Astrocyte (in vitro differentiated cells and primary cell): ENCODE measurements around the gene GRAP2. TPM values are rescaled to one million over a fixed set of nuclear protein-coding genes. Genes with fewer than 3 reads are reported as not detected.

Source experiments
- DNase-seq: peaks from one replicate; pipeline ENCODE4 v3.0.0-alpha.2; 2010; ENCODE audit warnings: low read depth
- FAIRE-seq: peaks from 2 replicates; lab custom pipeline; 2011; peaks lifted over from hg19 to GRCh38; lab: Jason Lieb, UNC
- H2AFZ ChIP-seq: 2 replicates; pipeline ENCODE4 v1.6.0; 2012; ENCODE audit warnings: low read depth, low read length, inconsistent platforms
- H3K27ac ChIP-seq: 2 replicates; pipeline ENCODE4 v1.5.1; 2011; ENCODE audit warnings: low read depth, low read length, inconsistent platforms
- H3K27me3 ChIP-seq: 2 replicates; pipeline ENCODE4 v1.6.0; 2011; ENCODE audit warnings: low read length, inconsistent platforms; ENCODE audit not compliant: insufficient read depth
- H3K36me3 ChIP-seq: 2 replicates; pipeline ENCODE4 v1.5.1; 2011; ENCODE audit warnings: low read length, inconsistent platforms; ENCODE audit not compliant: insufficient read depth
- H3K4me1 ChIP-seq: 2 replicates; pipeline ENCODE4 v1.5.1; 2011; ENCODE audit warnings: low read length, inconsistent platforms; ENCODE audit not compliant: insufficient read depth
- H3K4me2 ChIP-seq: 2 replicates; pipeline ENCODE4 v1.6.0; 2012; ENCODE audit warnings: low read length, inconsistent platforms
- H3K4me3 ChIP-seq: 2 replicates; pipeline ENCODE4 v1.5.1; 2011; ENCODE audit warnings: low read depth, mild to moderate bottlenecking, low read length, inconsistent platforms; ENCODE audit not compliant: insufficient read depth
- H3K79me2 ChIP-seq: 2 replicates; pipeline ENCODE4 v1.6.0; 2012; ENCODE audit warnings: mild to moderate bottlenecking, low read length, inconsistent platforms; ENCODE audit not compliant: insufficient read depth
- H3K9ac ChIP-seq: 2 replicates; pipeline ENCODE4 v1.6.0; 2012; ENCODE audit warnings: mild to moderate bottlenecking, low read length, inconsistent platforms
- H3K9me3 ChIP-seq: 2 replicates; pipeline ENCODE4 v1.5.1; 2012; ENCODE audit warnings: low read depth, mild to moderate bottlenecking, low read length, inconsistent platforms; ENCODE audit not compliant: insufficient read depth
- H4K20me1 ChIP-seq: 2 replicates; pipeline ENCODE4 v1.6.0; 2012; ENCODE audit warnings: low read length, inconsistent platforms; ENCODE audit not compliant: insufficient read depth
- H3K27ac Mint-ChIP-seq: one replicate; pipeline ENCODE4 v1.8.0; 2021; ENCODE audit warnings: mild to moderate bottlenecking, mixed read lengths; ENCODE audit not compliant: unreplicated experiment
- H3K27me3 Mint-ChIP-seq: one replicate; pipeline ENCODE4 v1.8.0; 2021; ENCODE audit warnings: low read depth, mixed read lengths; ENCODE audit not compliant: unreplicated experiment
- H3K36me3 Mint-ChIP-seq: one replicate; pipeline ENCODE4 v1.8.0; 2021; ENCODE audit warnings: low read depth, mixed read lengths; ENCODE audit not compliant: unreplicated experiment
- H3K4me1 Mint-ChIP-seq: one replicate; pipeline ENCODE4 v1.8.0; 2021; ENCODE audit warnings: low read depth, mixed read lengths; ENCODE audit not compliant: unreplicated experiment
- H3K4me3 Mint-ChIP-seq: one replicate; pipeline ENCODE4 v1.8.0; 2021; ENCODE audit warnings: mild to moderate bottlenecking, moderate library complexity, mixed read lengths; ENCODE audit not compliant: unreplicated experiment
- H3K9me3 Mint-ChIP-seq: one replicate; pipeline ENCODE4 v1.8.0; 2021; ENCODE audit warnings: mild to moderate bottlenecking, mixed read lengths; ENCODE audit not compliant: unreplicated experiment
- EZH2 ChIP-seq: IDR thresholded peaks from 2 replicates; pipeline ENCODE4 v1.6.1; 2012; ENCODE audit warnings: mild to moderate bottlenecking, low read length, inconsistent platforms; ENCODE audit not compliant: insufficient read depth
- total RNA-seq: library from RNA; stranded (reverse); gene quantifications from 2 replicates; pipeline ENCODE4 v1.2.1, GENCODE V29; 2021
- TF ChIP-seq, protein P1 (sequence below): IDR thresholded peaks from 2 replicates; pipeline ENCODE4 v1.5.1; 2011; ENCODE audit warnings: low read depth, mild to moderate bottlenecking, inconsistent platforms, low read length, moderate library complexity; ENCODE audit not compliant: insufficient read depth

The GRAP2 gene
- total RNA-seq, 1 donor from 2014 or later = 0.23 TPM

GRCh38 chr22:39967996-39968972, 67.4 kb downstream of the GRAP2 start:
- peak overlapping the region; percentile 16 for H3K27ac Mint-ChIP-seq
- Histone ChIP-seq H3K4me3 (no peak overlapping the region), H4K20me1 (no peaks in the 10 kb centered on the region), H3K27me3 (peaks cover 10% of the 10 kb centered on the region), H3K4me1 (peaks cover 27% of the 10 kb centered on the region), H3K36me3 (no peaks in the 10 kb centered on the region), H3K27ac (no peak overlapping the region), H3K9me3 (no peaks in the 10 kb centered on the region), H3K9ac (no peak overlapping the region), H2AFZ (peak overlapping the region; percentile 46), H3K4me2 (no peak overlapping the region), H3K79me2 (no peaks in the 10 kb centered on the region)
- H3K4me3 Mint-ChIP-seq = no peak overlapping the region
- no peak for DNase-seq
- peaks cover under 1% of the 10 kb centered on the region for H3K36me3 Mint-ChIP-seq
- H3K4me1 Mint-ChIP-seq = peaks cover 22% of the 10 kb centered on the region
- TF ChIP-seq, protein P1, sequence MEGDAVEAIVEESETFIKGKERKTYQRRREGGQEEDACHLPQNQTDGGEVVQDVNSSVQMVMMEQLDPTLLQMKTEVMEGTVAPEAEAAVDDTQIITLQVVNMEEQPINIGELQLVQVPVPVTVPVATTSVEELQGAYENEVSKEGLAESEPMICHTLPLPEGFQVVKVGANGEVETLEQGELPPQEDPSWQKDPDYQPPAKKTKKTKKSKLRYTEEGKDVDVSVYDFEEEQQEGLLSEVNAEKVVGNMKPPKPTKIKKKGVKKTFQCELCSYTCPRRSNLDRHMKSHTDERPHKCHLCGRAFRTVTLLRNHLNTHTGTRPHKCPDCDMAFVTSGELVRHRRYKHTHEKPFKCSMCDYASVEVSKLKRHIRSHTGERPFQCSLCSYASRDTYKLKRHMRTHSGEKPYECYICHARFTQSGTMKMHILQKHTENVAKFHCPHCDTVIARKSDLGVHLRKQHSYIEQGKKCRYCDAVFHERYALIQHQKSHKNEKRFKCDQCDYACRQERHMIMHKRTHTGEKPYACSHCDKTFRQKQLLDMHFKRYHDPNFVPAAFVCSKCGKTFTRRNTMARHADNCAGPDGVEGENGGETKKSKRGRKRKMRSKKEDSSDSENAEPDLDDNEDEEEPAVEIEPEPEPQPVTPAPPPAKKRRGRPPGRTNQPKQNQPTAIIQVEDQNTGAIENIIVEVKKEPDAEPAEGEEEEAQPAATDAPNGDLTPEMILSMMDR = no peak
- no peak for TF ChIP-seq EZH2
- H3K9me3 Mint-ChIP-seq = peaks cover 4% of the 10 kb centered on the region
- H3K27me3 Mint-ChIP-seq = peaks cover 26% of the 10 kb centered on the region
- FAIRE-seq = no peak

- H3K4me1 ChIP-seq = peaks cover 27% of the 10 kb centered on the region
- peaks cover 10% of the 10 kb centered on the region for H3K27me3 ChIP-seq
- Mint-ChIP-seq H3K9me3 (peaks cover under 1% of the 10 kb centered on the region), H3K27ac (no peak overlapping the region), H3K27me3 (peaks cover 40% of the 10 kb centered on the region), H3K4me1 (peaks cover 20% of the 10 kb centered on the region), H3K36me3 (no peaks in the 10 kb centered on the region), H3K4me3 (no peak overlapping the region)
- no peaks in the 10 kb centered on the region for H3K79me2 ChIP-seq
- TF ChIP-seq, protein P1 = no peak
- TF ChIP-seq EZH2 = no peak
- H3K9me3 ChIP-seq = no peaks in the 10 kb centered on the region
- H3K36me3 ChIP-seq = no peaks in the 10 kb centered on the region
- no peak overlapping the region for H3K27ac ChIP-seq
- no peak overlapping the region for H3K9ac ChIP-seq
- no peak overlapping the region for H3K4me2 ChIP-seq
- no peak overlapping the region for H2AFZ ChIP-seq
- H3K4me3 ChIP-seq = no peak overlapping the region
- no peaks in the 10 kb centered on the region for H4K20me1 ChIP-seq
- FAIRE-seq (no peak), DNase-seq (no peak)
Observed at GRCh38 chr22:39970742-39971141, 69.9 kb downstream of the GRAP2 start.

DNA sequence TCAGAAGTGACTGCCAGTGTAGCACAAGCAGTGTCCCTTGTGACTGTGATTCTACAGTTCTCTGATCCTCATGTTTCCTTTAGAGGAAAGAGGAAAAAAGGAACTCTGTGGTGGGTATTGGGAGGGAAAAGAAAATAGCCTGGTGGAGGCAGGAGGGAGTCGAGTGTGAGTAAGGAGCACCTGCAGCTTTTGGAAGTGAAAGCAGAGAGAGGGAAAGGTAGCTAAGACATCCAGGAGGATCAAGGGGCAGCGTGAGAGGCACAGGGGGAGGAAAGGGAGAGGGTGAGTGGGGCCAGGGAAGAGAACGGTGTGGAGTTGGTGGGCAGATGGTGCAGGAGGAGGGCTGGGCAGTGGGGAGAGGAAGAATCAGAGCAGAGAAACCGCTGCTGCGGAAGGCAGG, 71.8 kb downstream of the GRAP2 start:
- Histone ChIP-seq H3K9me3 (no peaks in the 10 kb centered on the region), H3K4me2 (no peak overlapping the region), H4K20me1 (no peaks in the 10 kb centered on the region), H3K36me3 (no peaks in the 10 kb centered on the region), H3K27me3 (peaks cover 23% of the 10 kb centered on the region), H3K4me3 (no peak overlapping the region), H3K9ac (no peak overlapping the region), H3K79me2 (no peaks in the 10 kb centered on the region), H3K27ac (no peak overlapping the region), H2AFZ (no peak overlapping the region), H3K4me1 (peaks cover 10% of the 10 kb centered on the region)
- FAIRE-seq = no peak
- peaks cover 10% of the 10 kb centered on the region for H3K4me1 Mint-ChIP-seq
- H3K36me3 Mint-ChIP-seq = peaks cover 2% of the 10 kb centered on the region
- H3K4me3 Mint-ChIP-seq = no peak overlapping the region
- no peak for TF ChIP-seq EZH2
- TF ChIP-seq, protein P1 = no peak
- no peak for DNase-seq
- no peaks in the 10 kb centered on the region for H3K9me3 Mint-ChIP-seq
- H3K27ac Mint-ChIP-seq = no peak overlapping the region
- peaks cover 54% of the 10 kb centered on the region for H3K27me3 Mint-ChIP-seq
